Mesenchymal stem cell (in vitro differentiated cells and primary cell): ENCODE measurements around the gene SMPD3.

ENCODE experiments used
- DNase-seq: peaks from one replicate; pipeline ENCODE4 v3.0.0-alpha.2; 2013
- H2AFZ ChIP-seq: one replicate; pipeline ENCODE4 v1.6.1; 2013; ENCODE audit warnings: low read depth, mild to moderate bottlenecking, control low read depth, inconsistent platforms, low read length, moderate library complexity
- H2AK5ac ChIP-seq: 2 replicates; pipeline ENCODE4 v1.6.1; 2013; ENCODE audit warnings: low read length, moderate library complexity, mild to moderate bottlenecking, inconsistent platforms; ENCODE audit not compliant: severe bottlenecking
- H2BK120ac ChIP-seq: one replicate; pipeline ENCODE4 v1.6.1; 2013; ENCODE audit warnings: low read depth, mild to moderate bottlenecking, inconsistent platforms, low read length, moderate library complexity
- H2BK12ac ChIP-seq, 2 experiments: one replicate each; pipeline ENCODE4 v1.6.1; 2013; ENCODE audit warnings: inconsistent platforms in 2 of 2, low read length in 2 of 2, mild to moderate bottlenecking in 2 of 2, moderate library complexity in 2 of 2, control low read depth in 1 of 2
- H2BK15ac ChIP-seq: one replicate; pipeline ENCODE4 v1.6.1; 2013; ENCODE audit warnings: mild to moderate bottlenecking, low read depth, inconsistent platforms; ENCODE audit not compliant: poor library complexity, severe bottlenecking
- H2BK5ac ChIP-seq: 2 replicates; pipeline ENCODE4 v1.6.1; 2013; ENCODE audit warnings: low read depth, mild to moderate bottlenecking, low read length, control low read depth, inconsistent platforms; ENCODE audit not compliant: poor library complexity, severe bottlenecking
- H3K14ac ChIP-seq, 2 experiments: one replicate each; pipeline ENCODE4 v1.6.1; 2013; ENCODE audit warnings: inconsistent platforms in 2 of 2, low read length in 2 of 2, control low read depth in 1 of 2, mild to moderate bottlenecking in 1 of 2, moderate library complexity in 1 of 2
- H3K18ac ChIP-seq, 2 experiments: one replicate each; pipeline ENCODE4 v1.6.1; 2013; ENCODE audit warnings: inconsistent platforms in 2 of 2, low read length in 2 of 2, control low read depth in 1 of 2, low read depth in 1 of 2, mild to moderate bottlenecking in 1 of 2
- H3K23ac ChIP-seq, 2 experiments: one replicate each; pipeline ENCODE4 v1.6.1; 2013; ENCODE audit warnings: inconsistent platforms in 2 of 2, low read length in 2 of 2, mild to moderate bottlenecking in 2 of 2, moderate library complexity in 2 of 2, control low read depth in 1 of 2
- H3K27ac ChIP-seq: 2 replicates; pipeline ENCODE4 v1.5.1; 2013; ENCODE audit warnings: mild to moderate bottlenecking, moderate library complexity, low read length, control low read depth, inconsistent platforms; ENCODE audit not compliant: poor library complexity, severe bottlenecking
- H3K27me3 ChIP-seq, 2 experiments: 2 replicates each; pipeline versions ENCODE4 v1.6.1 to v1.7.0; 2013; ENCODE audit warnings: low read length in 2 of 2, mild to moderate bottlenecking in 2 of 2, moderate library complexity in 2 of 2, control low read depth in 1 of 2, inconsistent platforms in 1 of 2; ENCODE audit not compliant: control insufficient read depth in 1 of 2, insufficient read depth in 1 of 2
- H3K36me3 ChIP-seq, 2 experiments: 2 replicates each; pipeline versions ENCODE4 v1.6.1 to v1.7.0; 2013; ENCODE audit warnings: low read length in 2 of 2, control low read depth in 1 of 2, inconsistent platforms in 1 of 2, low read depth in 1 of 2, mild to moderate bottlenecking in 1 of 2; ENCODE audit not compliant: insufficient read depth in 2 of 2, control insufficient read depth in 1 of 2
- H3K4ac ChIP-seq, 2 experiments: one replicate each; pipeline ENCODE4 v1.6.1; 2013; ENCODE audit warnings: inconsistent platforms in 2 of 2, low read length in 2 of 2, mild to moderate bottlenecking in 2 of 2, moderate library complexity in 2 of 2, control low read depth in 1 of 2, low read depth in 1 of 2
- H3K4me1 ChIP-seq: 2 replicates; pipeline ENCODE4 v1.6.1; 2013; ENCODE audit warnings: low read depth, low read length, control low read depth; ENCODE audit not compliant: control insufficient read depth, insufficient read depth
- H3K4me2 ChIP-seq: 2 replicates; pipeline ENCODE4 v1.6.1; 2013; ENCODE audit warnings: low read length, mild to moderate bottlenecking, inconsistent platforms; ENCODE audit not compliant: poor library complexity, severe bottlenecking
- H3K4me3 ChIP-seq, 2 experiments: 2 replicates each; pipeline versions ENCODE4 v1.5.1 to v1.7.0; 2013; ENCODE audit warnings: low read length in 2 of 2, mild to moderate bottlenecking in 2 of 2, control low read depth in 1 of 2, low read depth in 1 of 2; ENCODE audit not compliant: insufficient read depth in 1 of 2
- H3K79me1 ChIP-seq: replicated peaks from 2 replicates; pipeline ENCODE4 v1.6.1; 2013; ENCODE audit warnings: mild to moderate bottlenecking, control low read depth, low read length, inconsistent platforms; ENCODE audit not compliant: poor library complexity, severe bottlenecking
- H3K9ac ChIP-seq: 2 replicates; pipeline ENCODE4 v1.7.0; 2013; ENCODE audit warnings: mild to moderate bottlenecking, low read length, moderate library complexity
- H3K9me3 ChIP-seq: 2 replicates; pipeline ENCODE4 v1.7.0; 2013; ENCODE audit warnings: mild to moderate bottlenecking, low read length; ENCODE audit not compliant: control insufficient read depth
- H4K8ac ChIP-seq: one replicate; pipeline ENCODE4 v1.6.1; 2013; ENCODE audit warnings: inconsistent platforms, mild to moderate bottlenecking, low read length, moderate library complexity
- H4K91ac ChIP-seq: one replicate; pipeline ENCODE4 v1.6.1; 2013; ENCODE audit warnings: mild to moderate bottlenecking, low read length, inconsistent platforms
- WGBS: methylation state at CpG from one replicate; pipeline ENCODE4 v1.1.7; 2013; ENCODE audit warnings: mixed read lengths; 5-methylcytosine and 5-hydroxymethylcytosine counted together

SMPD3 gene

GRCh38 chr16:68382296-68382718 lies 66.0 kb downstream of the SMPD3 start:
- H3K9me3 ChIP-seq, result no peaks in the 10 kb centered on the region
- H2AFZ ChIP-seq, result no peak overlapping the region
- H3K18ac ChIP-seq, result no peak overlapping the region
- H3K27me3 ChIP-seq, result peaks cover 32 to 46% of the 10 kb centered on the region in 2 experiments
- H3K23ac ChIP-seq, result no peak overlapping the region
- H3K4me3 ChIP-seq, result no peak overlapping the region
- no peak overlapping the region for H2BK12ac ChIP-seq
- no peak overlapping the region for H3K4ac ChIP-seq
- no peaks in the 10 kb centered on the region for H3K79me1 ChIP-seq
- H4K8ac ChIP-seq, result no peak overlapping the region
- no peaks in the 10 kb centered on the region for H3K4me1 ChIP-seq
- no peak overlapping the region for H2BK120ac ChIP-seq
- H3K27ac ChIP-seq, result no peak overlapping the region
- WGBS, result 79% methylated on average over 5 of the region's 5 CpGs
- H2AK5ac ChIP-seq, result no peak overlapping the region
- H3K4me2 ChIP-seq, result no peak overlapping the region
- H2BK15ac ChIP-seq, result no peak overlapping the region
- H4K91ac ChIP-seq, result no peak overlapping the region
- DNase-seq, result no peak
- no peak overlapping the region for H3K14ac ChIP-seq
- H3K36me3 ChIP-seq, result no peaks in the 10 kb centered on the region
- H2BK5ac ChIP-seq, result no peak overlapping the region
- no peak overlapping the region for H3K9ac ChIP-seq

- no peak overlapping the region for H3K27ac ChIP-seq
- no peak overlapping the region for H2BK120ac ChIP-seq
- H2BK15ac ChIP-seq, result no peak overlapping the region
- no peak overlapping the region for H3K4me2 ChIP-seq
- H4K91ac ChIP-seq, result no peak overlapping the region
- no peak overlapping the region for H4K8ac ChIP-seq
- H3K18ac ChIP-seq, result no peak overlapping the region
- H3K9ac ChIP-seq, result no peak overlapping the region
- H2AK5ac ChIP-seq, result no peak overlapping the region
- H3K23ac ChIP-seq, result no peak overlapping the region
- H2BK12ac ChIP-seq, result no peak overlapping the region
- H3K14ac ChIP-seq, result no peak overlapping the region
- H3K9me3 ChIP-seq, result no peaks in the 10 kb centered on the region
- H3K27me3 ChIP-seq, result peaks cover 29 to 46% of the 10 kb centered on the region in 2 experiments
- DNase-seq, result no peak
- no peak overlapping the region for H3K4ac ChIP-seq
- no peaks in the 10 kb centered on the region for H3K4me1 ChIP-seq
- no peak overlapping the region for H3K4me3 ChIP-seq
- WGBS, result 87% methylated on average over 7 of the region's 7 CpGs
- H3K79me1 ChIP-seq, result no peaks in the 10 kb centered on the region
- no peak overlapping the region for H2AFZ ChIP-seq
- no peak overlapping the region for H2BK5ac ChIP-seq
- no peaks in the 10 kb centered on the region for H3K36me3 ChIP-seq
Measured at GRCh38 chr16:68381363-68381724, 67.0 kb downstream of the SMPD3 start.

- H2BK12ac ChIP-seq, result no peak overlapping the region
- no peak overlapping the region for H3K4me3 ChIP-seq
- H3K79me1 ChIP-seq, result no peaks in the 10 kb centered on the region
- no peaks in the 10 kb centered on the region for H3K9me3 ChIP-seq
- no peak overlapping the region for H3K4me2 ChIP-seq
- no peak overlapping the region for H3K23ac ChIP-seq
- no peak overlapping the region for H2AK5ac ChIP-seq
- H4K8ac ChIP-seq, result no peak overlapping the region
- no peaks in the 10 kb centered on the region for H3K36me3 ChIP-seq
- no peak for DNase-seq
- no peak overlapping the region for H3K14ac ChIP-seq
- peaks cover 30 to 47% of the 10 kb centered on the region in 2 experiments for H3K27me3 ChIP-seq
- WGBS, result 92% methylated on average over 10 of the region's 10 CpGs
- H2AFZ ChIP-seq, result no peak overlapping the region
- no peak overlapping the region for H3K4ac ChIP-seq
- H3K27ac ChIP-seq, result no peak overlapping the region
- H2BK5ac ChIP-seq, result no peak overlapping the region
- no peak overlapping the region for H3K18ac ChIP-seq
- no peak overlapping the region for H2BK15ac ChIP-seq
- H4K91ac ChIP-seq, result no peak overlapping the region
- no peak overlapping the region for H2BK120ac ChIP-seq
- no peak overlapping the region for H3K9ac ChIP-seq
- no peaks in the 10 kb centered on the region for H3K4me1 ChIP-seq
Measured at GRCh38 chr16:68380676-68381362, 67.5 kb downstream of the SMPD3 start.

GRCh38 chr16:68380348-68380670 lies 68.0 kb downstream of the SMPD3 start:
- Histone ChIP-seq H3K23ac (no peak overlapping the region), H3K36me3 (no peaks in the 10 kb centered on the region), H3K27me3 (peaks cover 33 to 47% of the 10 kb centered on the region in 2 experiments), H3K4me1 (no peaks in the 10 kb centered on the region), H2BK120ac (no peak overlapping the region), H2AFZ (no peak overlapping the region), H3K79me1 (no peaks in the 10 kb centered on the region), H3K18ac (no peak overlapping the region), H4K8ac (no peak overlapping the region), H2BK12ac (no peak overlapping the region), H3K4me2 (no peak overlapping the region), H3K14ac (no peak overlapping the region), H2AK5ac (no peak overlapping the region), H3K4me3 (no peak overlapping the region), H4K91ac (no peak overlapping the region), H3K27ac (no peak overlapping the region), H3K9ac (no peak overlapping the region), H2BK5ac (no peak overlapping the region), H3K9me3 (no peaks in the 10 kb centered on the region), H3K4ac (no peak overlapping the region), H2BK15ac (no peak overlapping the region)
- DNase-seq, result no peak
- 88% methylated on average over 5 of the region's 5 CpGs for WGBS
